Measurements from ENCODE around the gene CNTD1. TPM values are rescaled to one million over a fixed set of nuclear protein-coding genes. Genes with fewer than 3 reads are reported as not detected.
"Not testable (repeated sequence)": the region's sequence is repeated elsewhere in the genome, so short reads cannot be mapped to it uniquely, and the experiment has no call there.

The CNTD1 gene
- total and polyA plus RNA-seq, 2 experiments from 2014 or later = 0.27 to 2.5 TPM

DNA sequence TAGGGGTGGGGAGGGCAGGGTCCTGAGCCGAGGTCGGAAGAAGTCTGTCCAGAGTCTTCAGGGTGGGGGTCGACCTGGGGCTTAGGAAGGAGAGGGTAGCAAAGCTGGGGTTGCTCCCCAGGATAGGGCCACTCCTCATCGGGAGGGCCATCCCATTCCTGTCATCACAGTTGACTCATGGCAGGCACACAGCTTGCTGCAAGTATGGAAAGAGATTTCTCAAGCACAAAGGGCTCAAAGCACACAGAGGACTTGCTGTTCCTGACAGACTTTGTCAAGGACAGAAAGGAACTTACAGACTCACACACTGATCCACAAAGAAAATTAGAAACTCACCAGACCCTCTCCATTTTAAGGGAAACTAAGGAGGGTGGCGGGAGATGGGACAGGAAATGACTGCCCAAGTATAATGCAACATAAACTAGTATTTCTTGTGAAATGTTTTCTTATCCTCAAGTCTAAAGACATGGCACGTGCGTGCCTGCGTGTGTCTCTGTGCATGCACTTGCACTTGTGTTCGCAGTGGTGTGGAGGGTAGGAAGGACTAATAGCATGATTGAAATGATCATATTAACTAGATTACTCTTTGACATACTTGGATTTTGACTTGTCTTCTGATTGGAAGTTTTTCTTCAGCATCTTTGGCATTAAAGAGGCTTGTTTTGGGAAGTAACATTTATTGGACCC lies 48.1 kb downstream of the CNTD1 start:
- TF ChIP-seq, protein P1, sequence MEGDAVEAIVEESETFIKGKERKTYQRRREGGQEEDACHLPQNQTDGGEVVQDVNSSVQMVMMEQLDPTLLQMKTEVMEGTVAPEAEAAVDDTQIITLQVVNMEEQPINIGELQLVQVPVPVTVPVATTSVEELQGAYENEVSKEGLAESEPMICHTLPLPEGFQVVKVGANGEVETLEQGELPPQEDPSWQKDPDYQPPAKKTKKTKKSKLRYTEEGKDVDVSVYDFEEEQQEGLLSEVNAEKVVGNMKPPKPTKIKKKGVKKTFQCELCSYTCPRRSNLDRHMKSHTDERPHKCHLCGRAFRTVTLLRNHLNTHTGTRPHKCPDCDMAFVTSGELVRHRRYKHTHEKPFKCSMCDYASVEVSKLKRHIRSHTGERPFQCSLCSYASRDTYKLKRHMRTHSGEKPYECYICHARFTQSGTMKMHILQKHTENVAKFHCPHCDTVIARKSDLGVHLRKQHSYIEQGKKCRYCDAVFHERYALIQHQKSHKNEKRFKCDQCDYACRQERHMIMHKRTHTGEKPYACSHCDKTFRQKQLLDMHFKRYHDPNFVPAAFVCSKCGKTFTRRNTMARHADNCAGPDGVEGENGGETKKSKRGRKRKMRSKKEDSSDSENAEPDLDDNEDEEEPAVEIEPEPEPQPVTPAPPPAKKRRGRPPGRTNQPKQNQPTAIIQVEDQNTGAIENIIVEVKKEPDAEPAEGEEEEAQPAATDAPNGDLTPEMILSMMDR (IDR thresholded peaks at IDR 0.05; ENCODE audit: low read depth, low read length) = no peak
- Histone ChIP-seq H3K27ac (peak overlapping the region; percentile 35), H3K4me1 (ENCODE audit: low read depth) (peaks cover 6% of the 10 kb centered on the region), H3K4me3 (no peak overlapping the region), H3K27me3 (no peaks in the 10 kb centered on the region), H3K9me3 (ENCODE audit: low read depth) (no peaks in the 10 kb centered on the region), H3K36me3 (peaks cover 9% of the 10 kb centered on the region)
- DNase-seq (ENCODE audit: low read depth in 1 of 2, low spot score in 1 of 2) = peak in 1 of 2 donors; percentile 67

DNA sequence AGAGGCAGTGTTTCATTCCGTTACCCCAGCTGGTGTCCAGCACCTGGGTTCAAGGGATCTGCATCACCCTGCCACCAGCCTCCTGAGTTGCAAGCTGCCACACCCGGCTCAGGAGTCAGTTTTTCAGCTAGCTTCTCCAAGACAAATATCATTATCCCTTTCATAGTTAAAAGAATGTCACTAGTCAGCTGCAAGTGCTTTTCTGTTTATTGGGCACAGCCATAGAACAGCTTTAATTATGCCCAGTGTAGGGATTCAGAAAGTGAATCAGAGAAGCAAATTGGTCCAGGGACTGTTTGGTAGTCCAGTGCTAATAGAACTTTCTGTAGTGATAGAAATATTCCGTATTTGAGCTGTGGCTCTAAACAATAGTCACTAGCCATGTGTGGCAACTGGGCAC lies 49.4 kb downstream of the CNTD1 start:
- peaks cover 7% of the 10 kb centered on the region for H3K36me3 ChIP-seq
- DNase-seq (ENCODE audit: low read depth in 1 of 2, low spot score in 1 of 2) = no peak
- no peaks in the 10 kb centered on the region for H3K9me3 ChIP-seq (ENCODE audit: low read depth)
- no peak overlapping the region for H3K4me3 ChIP-seq
- TF ChIP-seq, protein P1 (IDR thresholded peaks at IDR 0.05; ENCODE audit: low read depth, low read length) = no peak
- no peak overlapping the region for H3K27ac ChIP-seq
- no peaks in the 10 kb centered on the region for H3K27me3 ChIP-seq
- peaks cover 6% of the 10 kb centered on the region for H3K4me1 ChIP-seq (ENCODE audit: low read depth)

DNA sequence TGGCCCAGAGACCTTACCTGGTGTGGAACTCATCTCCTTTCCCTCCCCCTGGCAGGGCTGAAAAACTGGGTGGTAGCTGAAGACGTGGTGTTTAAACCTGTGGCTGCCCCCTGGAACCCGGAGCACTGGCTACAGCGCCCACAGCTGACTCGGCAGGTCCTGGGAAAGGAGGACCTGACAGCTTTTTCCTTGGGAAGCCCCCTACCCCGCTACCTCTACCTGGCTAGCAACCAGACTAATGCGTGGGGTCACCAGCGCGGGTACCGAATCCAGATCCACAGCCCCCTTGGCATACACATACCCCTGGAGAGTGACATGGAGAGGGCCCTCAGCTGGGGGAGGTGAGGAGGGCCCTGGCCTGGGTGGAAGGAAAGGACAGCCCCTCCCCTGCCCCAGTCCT lies 50.4 kb downstream of the CNTD1 start:
- DNase-seq (ENCODE audit: low read depth in 1 of 2, low spot score in 1 of 2) = no peak
- TF ChIP-seq, protein P1 (IDR thresholded peaks at IDR 0.05; ENCODE audit: low read depth, low read length) = no peak
- Histone ChIP-seq H3K27me3 (no peaks in the 10 kb centered on the region), H3K9me3 (ENCODE audit: low read depth) (no peaks in the 10 kb centered on the region), H3K4me3 (no peak overlapping the region), H3K27ac (no peak overlapping the region), H3K4me1 (ENCODE audit: low read depth) (peaks cover 6% of the 10 kb centered on the region), H3K36me3 (peaks cover 7% of the 10 kb centered on the region)

DNA sequence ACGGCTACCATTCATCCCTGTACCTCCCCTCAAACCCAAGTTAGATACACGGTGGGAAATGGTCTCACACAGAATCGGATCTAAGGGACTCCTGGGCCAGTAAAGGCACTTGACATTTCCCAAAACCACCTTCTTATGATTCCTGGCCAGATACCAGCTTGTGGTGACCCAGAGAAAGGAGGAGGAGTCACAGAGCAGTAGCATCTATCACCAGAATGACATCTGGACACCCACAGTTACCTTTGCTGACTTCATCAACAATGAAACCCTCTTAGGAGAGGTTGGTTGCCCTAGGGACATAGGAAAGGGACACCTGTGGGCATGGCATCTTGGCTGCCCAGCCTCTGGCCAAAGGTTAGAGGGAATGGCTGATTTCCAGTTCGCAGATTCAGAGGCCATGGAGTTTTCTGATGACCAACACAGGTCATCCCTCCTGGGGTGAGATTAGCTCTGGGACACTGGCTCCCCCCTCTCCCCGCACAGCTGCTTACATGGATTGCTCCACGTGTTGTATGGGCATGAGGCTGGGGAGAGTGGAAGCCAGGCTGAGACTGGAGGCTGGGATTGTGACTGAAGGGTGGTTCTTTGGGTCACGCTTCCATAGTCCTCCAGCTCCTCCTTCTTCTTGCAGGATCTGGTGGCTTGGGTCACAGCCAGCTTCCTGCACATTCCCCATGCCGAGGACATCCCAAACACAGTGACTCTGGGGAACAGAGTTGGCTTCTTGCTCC lies 51.0 kb downstream of the CNTD1 start:
- Histone ChIP-seq H3K4me3 (no peak overlapping the region), H3K27ac (no peak overlapping the region), H3K27me3 (no peaks in the 10 kb centered on the region), H3K4me1 (ENCODE audit: low read depth) (peaks cover 6% of the 10 kb centered on the region), H3K36me3 (peaks cover 7% of the 10 kb centered on the region), H3K9me3 (ENCODE audit: low read depth) (no peaks in the 10 kb centered on the region)
- TF ChIP-seq, protein P1 (IDR thresholded peaks at IDR 0.05; ENCODE audit: low read depth, low read length) = no peak
- peak in 1 of 2 donors; percentile 11 for DNase-seq (ENCODE audit: low read depth in 1 of 2, low spot score in 1 of 2)

DNA sequence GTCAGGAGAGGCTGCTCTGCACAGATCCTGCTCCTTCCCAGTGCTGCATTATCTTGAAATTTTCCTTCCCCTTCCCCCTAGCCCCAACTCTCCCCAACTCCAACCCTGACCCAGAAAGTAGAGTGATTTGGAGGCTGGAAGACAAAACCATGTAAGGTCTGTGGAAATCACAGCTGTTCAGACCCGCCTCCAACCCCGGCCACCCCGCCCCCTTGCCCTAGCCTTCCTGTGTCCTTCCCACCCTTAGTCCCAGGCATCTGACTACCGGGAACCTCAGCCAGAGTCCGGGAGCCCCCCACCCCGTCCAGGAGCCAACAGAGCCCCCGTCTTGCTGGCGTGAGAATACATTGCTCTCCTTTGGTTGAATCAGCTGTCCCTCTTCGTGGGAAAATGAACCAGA lies 52.3 kb downstream of the CNTD1 start, which contains the start of gene AOC3:
TSS of gene AOC3 (plus strand) at position 246 of the 400 bp plus-strand sequence. CDS start at position 391, 145 bp downstream.
- peaks cover 6% of the 10 kb centered on the region for H3K4me1 ChIP-seq (ENCODE audit: low read depth)
- H3K27ac ChIP-seq = no peak within 1 kb of the TSS
- peak in 1 of 2 donors; percentile 42 for DNase-seq (ENCODE audit: low read depth in 1 of 2, low spot score in 1 of 2)
- no peaks in the 10 kb centered on the region for H3K9me3 ChIP-seq (ENCODE audit: low read depth)
- H3K4me3 ChIP-seq = no peak within 1 kb of the TSS
- no peaks in the 10 kb centered on the region for H3K27me3 ChIP-seq
- TF ChIP-seq, protein P1 (IDR thresholded peaks at IDR 0.05; ENCODE audit: low read depth, low read length) = no peak
- H3K36me3 ChIP-seq = no peaks in the 10 kb centered on the region

DNA sequence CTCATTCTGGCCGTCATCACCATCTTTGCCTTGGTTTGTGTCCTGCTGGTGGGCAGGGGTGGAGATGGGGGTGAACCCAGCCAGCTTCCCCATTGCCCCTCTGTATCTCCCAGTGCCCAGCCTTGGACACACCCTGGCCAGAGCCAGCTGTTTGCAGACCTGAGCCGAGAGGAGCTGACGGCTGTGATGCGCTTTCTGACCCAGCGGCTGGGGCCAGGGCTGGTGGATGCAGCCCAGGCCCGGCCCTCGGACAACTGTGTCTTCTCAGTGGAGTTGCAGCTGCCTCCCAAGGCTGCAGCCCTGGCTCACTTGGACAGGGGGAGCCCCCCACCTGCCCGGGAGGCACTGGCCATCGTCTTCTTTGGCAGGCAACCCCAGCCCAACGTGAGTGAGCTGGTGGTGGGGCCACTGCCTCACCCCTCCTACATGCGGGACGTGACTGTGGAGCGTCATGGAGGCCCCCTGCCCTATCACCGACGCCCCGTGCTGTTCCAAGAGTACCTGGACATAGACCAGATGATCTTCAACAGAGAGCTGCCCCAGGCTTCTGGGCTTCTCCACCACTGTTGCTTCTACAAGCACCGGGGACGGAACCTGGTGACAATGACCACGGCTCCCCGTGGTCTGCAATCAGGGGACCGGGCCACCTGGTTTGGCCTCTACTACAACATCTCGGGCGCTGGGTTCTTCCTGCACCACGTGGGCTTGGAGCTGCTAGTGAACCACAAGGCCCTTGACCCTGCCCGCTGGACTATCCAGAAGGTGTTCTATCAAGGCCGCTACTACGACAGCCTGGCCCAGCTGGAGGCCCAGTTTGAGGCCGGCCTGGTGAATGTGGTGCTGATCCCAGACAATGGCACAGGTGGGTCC lies 52.9 kb downstream of the CNTD1 start:
- DNase-seq (ENCODE audit: low read depth in 1 of 2, low spot score in 1 of 2); H3K27me3 ChIP-seq; H3K9me3 ChIP-seq (ENCODE audit: low read depth); H3K27ac ChIP-seq; H3K4me3 ChIP-seq; H3K36me3 ChIP-seq; H3K4me1 ChIP-seq (ENCODE audit: low read depth): not testable (repeated sequence)

Data from cardiac muscle cell (in vitro differentiated cells and primary cell).